Smooth muscle cell of the brain vasculature (primary cell): ENCODE data around the gene EPHB2.
"Not testable (repeated sequence)": the region's sequence is repeated elsewhere in the genome, so short reads cannot be mapped to it uniquely, and the experiment has no call there.

Experiments used
- DNase-seq: peaks from one replicate; pipeline ENCODE4 v3.0.0-alpha.2; 2012; ENCODE audit warnings: low read depth, low spot score

Gene EPHB2

GRCh38 chr1:22710701-22711049, at the start of gene EPHB2:
EPHB2 (plus strand) TSS chr1:22710839; CDS start chr1:22710983, 144 bp downstream.
- DNase-seq, result no peak

- DNase-seq, result no peak
These were observed 48.8 kb upstream of the EPHB2 start for GRCh38 chr1:22661880-22662279.

GRCh38 chr1:22662318-22662717, 48.3 kb upstream of the EPHB2 start:
- no peak for DNase-seq

- DNase-seq, result no peak
These were observed 47.6 kb upstream of the EPHB2 start for GRCh38 chr1:22662986-22663408.

GRCh38 chr1:22665752-22666151, 44.9 kb upstream of the EPHB2 start:
- DNase-seq, result peak; percentile 7

GRCh38 chr1:22666412-22666811, 44.2 kb upstream of the EPHB2 start:
- DNase-seq, result no peak

GRCh38 chr1:22668840-22669239, 41.8 kb upstream of the EPHB2 start:
- not testable (repeated sequence) for DNase-seq

- DNase-seq, result no peak
These were observed 40.2 kb upstream of the EPHB2 start for GRCh38 chr1:22670352-22670975.

GRCh38 chr1:22671999-22672398, 38.6 kb upstream of the EPHB2 start:
- DNase-seq, result no peak

- DNase-seq, result peak; percentile 35
These were observed 36.9 kb upstream of the EPHB2 start for GRCh38 chr1:22673486-22674409.

GRCh38 chr1:22674410-22674749, 36.3 kb upstream of the EPHB2 start:
- no peak for DNase-seq

GRCh38 chr1:22676151-22676550, 34.5 kb upstream of the EPHB2 start:
- not testable (repeated sequence) for DNase-seq

GRCh38 chr1:22676916-22677583, 33.6 kb upstream of the EPHB2 start:
- no peak for DNase-seq

- no peak for DNase-seq
These were observed 32.4 kb upstream of the EPHB2 start for GRCh38 chr1:22677931-22678896.

- DNase-seq, result no peak
These were observed 29.9 kb upstream of the EPHB2 start for GRCh38 chr1:22680726-22681125.

- DNase-seq, result no peak
These were observed 28.9 kb upstream of the EPHB2 start for GRCh38 chr1:22681556-22682276.

- no peak for DNase-seq
These were observed 27.1 kb upstream of the EPHB2 start for GRCh38 chr1:22683547-22683946.

- DNase-seq, result no peak
These were observed 25.0 kb upstream of the EPHB2 start for GRCh38 chr1:22685591-22686059.

GRCh38 chr1:22687191-22687590, 23.4 kb upstream of the EPHB2 start:
- no peak for DNase-seq

- DNase-seq, result no peak
These were observed 22.2 kb upstream of the EPHB2 start for GRCh38 chr1:22688466-22688865.

- DNase-seq, result peak; percentile 7
These were observed 21.1 kb upstream of the EPHB2 start for GRCh38 chr1:22689505-22689904.
